Right lobe of liver (tissue), 6 donors: Measurements from ENCODE around the gene ZER1. TPM values are rescaled to one million over a fixed set of nuclear protein-coding genes. Genes with fewer than 3 reads are reported as not detected.
"Not testable (repeated sequence)": the region's sequence is repeated elsewhere in the genome, so short reads cannot be mapped to it uniquely, and the experiment has no call there.

Experiments
- ATAC-seq, 4 donors: fragments of 200-7000 bp; cut with Tn5 transposase; one replicate each; pipeline ENCODE4 v1.9.1; 2020; ENCODE audit warnings: mild to moderate bottlenecking in 4 of 4, moderate library complexity in 4 of 4
- DNase-seq, 3 donors: peaks; one replicate each; pipeline ENCODE4 v3.0.0-alpha.2; 2020
- H3K27ac ChIP-seq, 3 donors: fragments of 200-600 bp; one replicate each; pipeline ENCODE4 v1.8.0; 2022
- H3K27me3 ChIP-seq, 2 donors: fragments of 200-600 bp; one replicate each; pipeline ENCODE4 v1.8.0; 2022
- H3K36me3 ChIP-seq, 4 donors: fragments of 200-600 bp; sonication (generic) in 1 of 4; one replicate each; pipeline versions ENCODE4 v1.5.1 to v1.8.0; 2017 to 2022; ENCODE audit warnings: control low read depth in 1 of 4
- H3K4me1 ChIP-seq, 4 donors: fragments of 200-600 bp; sonication (generic) in 1 of 4; one replicate each; pipeline versions ENCODE4 v1.5.1 to v1.8.0; 2017 to 2022; ENCODE audit warnings: control low read depth in 1 of 4
- H3K4me3 ChIP-seq, 3 donors: fragments of 200-600 bp; one replicate each; pipeline ENCODE4 v1.8.0; 2022
- H3K9me3 ChIP-seq, 4 donors: fragments of 200-600 bp; sonication (generic) in 1 of 4; one replicate each; pipeline versions ENCODE4 v1.5.1 to v1.8.0; 2017 to 2022; ENCODE audit warnings: control low read depth in 1 of 4
- POLR2A ChIP-seq: fragments of 450-650 bp; IDR thresholded peaks from one replicate; pipeline ENCODE4 v1.6.1; 2017; ENCODE audit warnings: antibody characterized with exemption, mild to moderate bottlenecking
- WGBS: methylation state at CpG from one replicate; pipeline ENCODE4 v1.1.6; 2018; ENCODE audit warnings: low coverage, low lambda C conversion rate; ENCODE audit not compliant: insufficient coverage; ENCODE audit errors: missing lambda C conversion rate; 5-methylcytosine and 5-hydroxymethylcytosine counted together
- intact Hi-C, 2 donors: fragments of 100-400 bp; cut with DNase I; formaldehyde crosslinking; loops; one replicate each; pipeline versions ENCODE4 v1.11.2 to v1.14.1; 2022
- total RNA-seq, 6 experiments: library from RNA; depleted of rRNA in 2 of 6; stranded (reverse); fragments of >200 nt in 2 of 6; fragmentation: NEBNext Ultra II Directional in 3 of 6; extraction: Animal tissue kit (Norgen Biotek cat#: 25700) in 3 of 6; gene quantifications; one replicate each; pipeline versions ENCODE4 v1.1.0 to v1.2.4, GENCODE V29; 2016 to 2023
- TF ChIP-seq, protein P1 (sequence below), 4 donors: fragments of 200-600 bp in 3 of 4; fragments of 450-650 bp in 1 of 4; IDR thresholded peaks; one replicate each; pipeline versions ENCODE4 v1.5.1 to v1.8.0; 2016 to 2022; ENCODE audit warnings: antibody characterized with exemption in 4 of 4, mild to moderate bottlenecking in 2 of 4
- donor health status: DM: no; HTN: yes; CAD: no.
- donor health status: DM: no; HTN: no; CAD: no.
- donor health status: DM: no; HTN: no; CAD: no.
- donor health status: DM: no; HTN: yes; CAD: no.
- donor health status: DM: no; HTN: yes; CAD: no.

The ZER1 gene
- total RNA-seq, 6 experiments from 2014 or later = 13.4 to 21.8 (median 16.0) TPM

DNA sequence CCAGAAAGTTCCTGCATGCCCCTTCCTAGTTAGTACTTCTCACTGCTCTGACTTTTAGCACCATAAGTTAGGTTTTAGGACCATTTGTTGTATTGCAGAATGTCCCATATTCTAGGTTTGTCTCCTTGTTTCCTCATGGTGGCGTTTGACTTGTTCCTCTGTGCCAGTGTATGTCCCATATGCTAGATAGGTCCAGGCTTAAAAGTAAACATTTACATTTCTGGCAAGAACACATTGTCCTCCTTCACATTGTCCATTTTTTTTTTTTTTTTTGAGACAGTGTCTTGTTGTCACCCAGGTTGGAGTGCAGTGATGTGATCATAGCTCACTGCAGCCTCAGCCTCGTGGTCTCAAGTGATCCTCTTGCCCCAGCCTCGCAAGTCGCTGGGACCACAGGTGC lies 30.8 kb upstream of the ZER1 start:
- DNase-seq (no peak), ATAC-seq (no peak)
- 91% methylated on average over 4 of the region's 4 CpGs for WGBS
- Histone ChIP-seq H3K9me3 (no peaks in the 10 kb centered on the region), H3K27ac (no peak overlapping the region), H3K4me1 (no peaks in the 10 kb centered on the region), H3K27me3 (no peaks in the 10 kb centered on the region), H3K36me3 (peaks cover 0 to 79% (median 32%) of the 10 kb centered on the region in 4 donors), H3K4me3 (no peak overlapping the region)
- TF ChIP-seq, protein P1, sequence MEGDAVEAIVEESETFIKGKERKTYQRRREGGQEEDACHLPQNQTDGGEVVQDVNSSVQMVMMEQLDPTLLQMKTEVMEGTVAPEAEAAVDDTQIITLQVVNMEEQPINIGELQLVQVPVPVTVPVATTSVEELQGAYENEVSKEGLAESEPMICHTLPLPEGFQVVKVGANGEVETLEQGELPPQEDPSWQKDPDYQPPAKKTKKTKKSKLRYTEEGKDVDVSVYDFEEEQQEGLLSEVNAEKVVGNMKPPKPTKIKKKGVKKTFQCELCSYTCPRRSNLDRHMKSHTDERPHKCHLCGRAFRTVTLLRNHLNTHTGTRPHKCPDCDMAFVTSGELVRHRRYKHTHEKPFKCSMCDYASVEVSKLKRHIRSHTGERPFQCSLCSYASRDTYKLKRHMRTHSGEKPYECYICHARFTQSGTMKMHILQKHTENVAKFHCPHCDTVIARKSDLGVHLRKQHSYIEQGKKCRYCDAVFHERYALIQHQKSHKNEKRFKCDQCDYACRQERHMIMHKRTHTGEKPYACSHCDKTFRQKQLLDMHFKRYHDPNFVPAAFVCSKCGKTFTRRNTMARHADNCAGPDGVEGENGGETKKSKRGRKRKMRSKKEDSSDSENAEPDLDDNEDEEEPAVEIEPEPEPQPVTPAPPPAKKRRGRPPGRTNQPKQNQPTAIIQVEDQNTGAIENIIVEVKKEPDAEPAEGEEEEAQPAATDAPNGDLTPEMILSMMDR (IDR thresholded peaks at IDR 0.05) = no peak
- no peak for TF ChIP-seq POLR2A
- intact Hi-C loops = loop anchor here in 1 of 2 donors (10.0 kb wide), 1 partner anchor 58 kb away; no protein-coding TSS in a partner anchor

DNA sequence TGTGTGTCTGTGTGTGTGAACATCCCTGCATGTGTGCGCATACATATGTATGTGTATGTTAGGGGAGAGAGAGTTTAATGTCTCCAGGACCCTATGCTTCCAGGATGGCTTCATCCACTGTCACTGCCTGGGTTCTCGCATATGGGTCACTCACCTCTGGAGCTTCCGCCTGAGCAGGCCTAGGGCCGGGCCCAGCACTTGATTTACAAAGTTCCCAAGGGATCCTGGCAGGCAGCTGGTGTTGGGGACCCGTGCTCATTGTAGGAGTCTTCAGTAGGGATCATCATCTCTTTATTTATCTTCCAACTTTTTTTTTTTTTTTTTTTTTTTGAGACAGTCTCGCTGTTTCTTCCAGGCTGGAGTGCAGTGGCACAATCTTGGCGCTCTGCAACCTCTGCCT lies 28.3 kb upstream of the ZER1 start:
- intact Hi-C loops = loop anchor here in 1 of 2 donors (10.0 kb wide), 1 partner anchor 55 kb away; no protein-coding TSS in a partner anchor

DNA sequence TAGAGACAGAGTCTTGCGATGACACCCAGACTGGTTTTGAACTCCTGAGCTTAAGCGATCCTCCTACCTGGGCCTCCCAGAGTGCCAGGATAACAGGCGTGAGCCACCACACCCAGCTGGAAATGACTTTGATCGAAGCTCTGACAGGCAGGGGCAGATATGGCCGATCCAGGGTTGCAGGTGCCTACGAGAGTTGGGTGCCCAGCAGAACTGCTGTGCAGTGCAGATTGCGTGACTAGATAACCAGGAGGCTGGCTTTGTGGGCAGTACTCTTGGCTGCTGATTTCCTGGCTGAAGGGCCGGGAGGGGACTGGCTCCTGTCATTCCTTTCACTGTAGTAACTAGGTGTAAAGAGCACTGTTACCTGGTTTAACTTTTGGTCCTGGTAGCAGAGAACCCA lies 27.2 kb upstream of the ZER1 start:
- Histone ChIP-seq H3K27me3 (no peaks in the 10 kb centered on the region), H3K36me3 (peaks cover 0 to 62% (median 24%) of the 10 kb centered on the region in 4 donors), H3K27ac (no peak overlapping the region), H3K4me1 (peaks cover 0 to 3% (median under 1%) of the 10 kb centered on the region in 4 donors), H3K9me3 (no peaks in the 10 kb centered on the region), H3K4me3 (no peak overlapping the region)
- intact Hi-C loops = no loop called here
- TF ChIP-seq, protein P1 (IDR thresholded peaks at IDR 0.05) = no peak
- no peak for TF ChIP-seq POLR2A
- ATAC-seq = no peak
- no peak for DNase-seq
- WGBS = 75% methylated on average over 5 of the region's 8 CpGs

More for the DNA sequence above, 28.3 kb upstream of the ZER1 start:
- peaks cover 0 to 72% (median 24%) of the 10 kb centered on the region in 4 donors for H3K36me3 ChIP-seq
- H3K4me1 ChIP-seq = no peaks in the 10 kb centered on the region
- no peak overlapping the region for H3K27ac ChIP-seq
- TF ChIP-seq, protein P1 (IDR thresholded peaks at IDR 0.05) = no peak
- no peak for TF ChIP-seq POLR2A
- no peak for DNase-seq
- H3K27me3 ChIP-seq = no peaks in the 10 kb centered on the region
- ATAC-seq = no peak
- WGBS = 100% methylated on average over 1 of the region's 7 CpGs
- no peak overlapping the region for H3K4me3 ChIP-seq
- no peaks in the 10 kb centered on the region for H3K9me3 ChIP-seq

DNA sequence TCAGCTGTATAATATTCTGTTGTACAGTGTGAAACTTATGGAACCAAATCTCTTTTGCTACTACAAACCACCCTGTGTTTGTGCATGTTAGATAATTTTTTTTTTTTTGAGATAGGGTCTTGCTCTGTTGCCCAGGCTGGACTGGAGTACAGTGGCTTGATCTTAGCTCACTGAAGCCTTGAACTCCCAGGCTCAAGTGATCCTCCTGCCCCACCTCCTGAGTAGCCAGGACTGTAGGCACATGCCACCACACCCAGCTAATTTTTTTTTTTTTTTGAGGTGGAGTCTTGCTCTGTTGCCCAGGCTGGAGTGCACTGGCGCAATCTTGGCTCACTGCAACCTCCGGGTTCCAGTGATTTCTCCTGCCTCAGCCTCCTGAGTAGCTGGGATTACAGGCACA lies 23.2 kb upstream of the ZER1 start:
- H3K9me3 ChIP-seq, intact Hi-C loops, H3K27me3 ChIP-seq, DNase-seq, ATAC-seq, H3K27ac ChIP-seq, H3K4me3 ChIP-seq: not testable (repeated sequence)
- Histone ChIP-seq H3K4me1 (peaks cover 0 to 22% (median 6%) of the 10 kb centered on the region in 4 donors), H3K36me3 (peaks cover 4 to 66% (median 17%) of the 10 kb centered on the region in 4 donors)
- 0% methylated on average over 1 of the region's 2 CpGs for WGBS

DNA sequence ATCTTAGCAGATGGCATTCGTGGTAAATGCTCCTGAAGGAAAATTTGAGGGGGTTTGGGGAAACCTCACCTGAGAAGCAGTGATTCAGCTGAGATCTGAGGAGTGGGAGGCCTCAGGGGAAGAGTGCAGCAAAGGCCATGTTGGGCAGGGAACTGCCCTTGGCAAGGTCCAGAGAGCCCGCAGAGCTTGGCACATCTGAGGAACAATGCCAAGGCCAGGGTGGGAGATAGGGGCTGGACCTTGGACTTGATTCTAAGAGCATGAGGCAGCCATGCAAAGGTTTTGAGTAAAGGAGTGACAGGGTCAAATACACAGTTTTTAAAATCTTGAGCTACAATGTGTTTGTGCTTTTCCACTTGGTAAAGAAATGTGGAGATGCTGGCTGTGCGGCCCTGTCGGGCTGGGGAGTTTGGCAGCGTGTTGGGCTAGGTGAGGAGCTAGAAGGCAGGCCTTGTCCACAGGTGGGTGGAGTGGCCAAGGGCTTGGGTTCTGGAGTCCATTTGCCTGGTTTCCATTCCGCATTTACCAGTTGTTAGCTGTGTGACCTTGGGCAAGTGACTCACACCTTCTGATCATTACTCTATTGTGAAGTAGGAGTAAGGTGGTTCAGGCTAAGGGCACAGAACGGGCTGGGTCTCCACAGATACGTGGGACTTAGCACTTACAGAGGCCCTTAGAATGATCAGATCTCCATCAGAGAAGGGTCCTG lies 21.4 kb upstream of the ZER1 start:
- Histone ChIP-seq H3K4me1 (peaks cover 0 to 26% (median 8%) of the 10 kb centered on the region in 4 donors), H3K27ac (peak overlapping the region in 1 of 3 donors; percentile 9), H3K4me3 (no peak overlapping the region), H3K27me3 (no peaks in the 10 kb centered on the region), H3K9me3 (no peaks in the 10 kb centered on the region), H3K36me3 (peaks cover 4 to 51% (median 11%) of the 10 kb centered on the region in 4 donors)
- ATAC-seq (peak; percentile 54 to 81 (median 76)), DNase-seq (peak in 2 of 3 donors; percentile 65 to 70)
- 48% methylated on average over 5 of the region's 8 CpGs for WGBS
- intact Hi-C loops = no loop called here
- TF ChIP-seq, protein P1 (IDR thresholded peaks at IDR 0.05) = no peak
- no peak for TF ChIP-seq POLR2A
